ENCODE data around the gene S1PR5.

S1PR5 gene

GRCh38 chr19:10516064-10516385 lies 1.2 kb downstream of the S1PR5 start:
- peaks cover 51% of the 10 kb centered on the region for H3K27me3 ChIP-seq (ENCODE audit: control insufficient read depth, low read length)
- H3K27ac ChIP-seq (ENCODE audit: low read depth, low read length) = no peak overlapping the region
- H3K79me2 ChIP-seq (ENCODE audit: control insufficient read depth, low read length) = no peaks in the 10 kb centered on the region
- no peaks in the 10 kb centered on the region for H3K36me3 ChIP-seq (ENCODE audit: control insufficient read depth, low read length)
- no peaks in the 10 kb centered on the region for H3K9me2 ChIP-seq (replicated peaks; ENCODE audit: control insufficient read depth, low read length)
- TF ChIP-seq EZH2phosphoT487 (IDR thresholded peaks at IDR 0.05; ENCODE audit: borderline replicate concordance, low read length) (no peak), CTCF (IDR thresholded peaks at IDR 0.05; ENCODE audit: low read depth, low read length, poor library complexity, severe bottlenecking) (no peak)
- H3K4me2 ChIP-seq (ENCODE audit: low read length) = no peak overlapping the region
- no peaks in the 10 kb centered on the region for H3F3A ChIP-seq (ENCODE audit: control insufficient read depth, insufficient read depth)
- H3K4me3 ChIP-seq (ENCODE audit: low read length) = no peak overlapping the region
- peaks cover 2% of the 10 kb centered on the region; the same call in 1 of the 2 replicates for H4K20me1 ChIP-seq (ENCODE audit: control insufficient read depth, insufficient read depth, low read depth, low read length)
- peaks cover 17% of the 10 kb centered on the region for H3K4me1 ChIP-seq (ENCODE audit: control insufficient read depth, low read length)
- H3K9me3 ChIP-seq (ENCODE audit: control insufficient read depth, insufficient read depth, low read length) = no peaks in the 10 kb centered on the region

DNA sequence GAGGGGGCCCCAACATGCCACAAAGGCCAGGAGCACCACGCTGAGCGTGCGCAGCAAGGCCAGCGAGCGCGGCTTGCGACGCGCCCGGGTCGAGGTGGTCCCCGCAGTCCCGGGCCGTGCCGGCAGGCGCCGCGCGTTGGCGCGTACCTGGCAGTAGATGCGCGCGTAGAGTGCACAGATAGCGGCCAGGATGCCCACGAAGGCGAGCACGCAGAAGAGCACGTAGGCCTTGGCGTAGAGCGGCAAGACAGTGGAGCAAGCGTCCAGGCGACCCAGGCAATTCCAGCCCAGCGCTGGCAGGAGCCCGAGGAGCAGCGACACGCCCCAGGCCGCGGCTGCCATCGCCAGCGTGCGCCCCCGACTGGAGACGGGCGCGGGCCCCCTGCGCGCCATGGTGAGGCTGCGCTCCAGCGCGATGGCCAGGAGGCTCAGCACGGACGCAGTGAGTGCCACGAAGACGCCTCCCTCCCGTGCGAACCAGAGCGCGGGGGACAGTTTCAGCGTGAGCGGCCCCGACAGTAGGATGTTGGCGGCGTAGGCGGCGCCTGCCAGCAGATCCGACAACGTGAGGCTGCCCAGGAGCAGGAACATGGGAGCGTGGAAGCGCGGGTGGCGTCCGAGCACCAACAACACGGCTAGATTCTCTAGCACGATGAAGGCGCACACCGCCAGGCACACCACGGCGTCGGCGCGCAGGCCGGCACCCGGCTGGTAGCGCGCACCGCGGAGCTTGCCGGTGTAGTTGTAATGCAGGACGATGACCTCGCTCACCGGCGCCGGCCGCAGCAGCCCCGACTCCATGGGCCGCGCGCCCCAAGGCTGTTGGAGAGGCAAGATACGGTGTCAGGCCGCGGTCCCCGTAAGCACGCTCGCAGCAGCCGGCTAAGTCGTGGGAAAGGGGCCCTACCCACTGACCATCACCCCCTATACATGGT lies 2.8 kb downstream of the S1PR5 start:
- Histone ChIP-seq H3K4me1 (ENCODE audit: control insufficient read depth, low read length) (peaks cover 21% of the 10 kb centered on the region), H3K79me2 (ENCODE audit: control insufficient read depth, low read length) (no peaks in the 10 kb centered on the region), H3K27ac (ENCODE audit: low read depth, low read length) (no peak overlapping the region), H3K4me3 (ENCODE audit: low read length) (no peak overlapping the region), H3K9me3 (ENCODE audit: control insufficient read depth, insufficient read depth, low read length) (no peaks in the 10 kb centered on the region), H3K4me2 (ENCODE audit: low read length) (no peak overlapping the region), H4K20me1 (ENCODE audit: control insufficient read depth, insufficient read depth, low read depth, low read length) (peaks cover 2% of the 10 kb centered on the region; the same call in 1 of the 2 replicates), H3K36me3 (ENCODE audit: control insufficient read depth, low read length) (no peaks in the 10 kb centered on the region), H3K27me3 (ENCODE audit: control insufficient read depth, low read length) (peaks cover 42% of the 10 kb centered on the region), H3F3A (ENCODE audit: control insufficient read depth, insufficient read depth) (no peaks in the 10 kb centered on the region), H3K9me2 (replicated peaks; ENCODE audit: control insufficient read depth, low read length) (no peaks in the 10 kb centered on the region)
- TF ChIP-seq EZH2phosphoT487 (IDR thresholded peaks at IDR 0.05; ENCODE audit: borderline replicate concordance, low read length) = no peak
- no peak for TF ChIP-seq CTCF (IDR thresholded peaks at IDR 0.05; ENCODE audit: low read depth, low read length, poor library complexity, severe bottlenecking)

- no peak for TF ChIP-seq EZH2phosphoT487 (IDR thresholded peaks at IDR 0.05; ENCODE audit: borderline replicate concordance, low read length)
- TF ChIP-seq CTCF (IDR thresholded peaks at IDR 0.05; ENCODE audit: low read depth, low read length, poor library complexity, severe bottlenecking) = no peak
- H3K4me3 ChIP-seq (ENCODE audit: low read length) = no peak overlapping the region
Observed at GRCh38 chr19:10513223-10513622, 4.0 kb downstream of the S1PR5 start.

More at GRCh38 chr19:10513223-10513622, 4.0 kb downstream of the S1PR5 start:
- Histone ChIP-seq H3K79me2 (ENCODE audit: control insufficient read depth, low read length) (no peaks in the 10 kb centered on the region), H3K9me3 (ENCODE audit: control insufficient read depth, insufficient read depth, low read length) (no peaks in the 10 kb centered on the region), H3F3A (ENCODE audit: control insufficient read depth, insufficient read depth) (no peaks in the 10 kb centered on the region), H3K36me3 (ENCODE audit: control insufficient read depth, low read length) (no peaks in the 10 kb centered on the region), H3K4me1 (ENCODE audit: control insufficient read depth, low read length) (peaks cover 11% of the 10 kb centered on the region), H3K27me3 (ENCODE audit: control insufficient read depth, low read length) (peaks cover 30% of the 10 kb centered on the region), H3K27ac (ENCODE audit: low read depth, low read length) (no peak overlapping the region), H3K9me2 (replicated peaks; ENCODE audit: control insufficient read depth, low read length) (no peaks in the 10 kb centered on the region), H4K20me1 (ENCODE audit: control insufficient read depth, insufficient read depth, low read depth, low read length) (peaks cover 2% of the 10 kb centered on the region; the same call in 1 of the 2 replicates), H3K4me2 (ENCODE audit: low read length) (no peak overlapping the region)

Data from DOHH2 (cell line).